HepG2 (cell line): ENCODE data around the gene MEIOB. TPM values are rescaled to one million over a fixed set of nuclear protein-coding genes. Genes with fewer than 3 reads are reported as not detected.

Source experiments
- BCL6 ChIP-seq: IDR thresholded peaks from 2 replicates; pipeline ENCODE4 v1.6.1; 2016; ENCODE audit warnings: missing genetic modification reagents, missing compliant biosample characterization
- DR1 ChIP-seq: sonication (generic); formaldehyde crosslinking; IDR thresholded peaks from 2 replicates; pipeline ENCODE4 v1.8.0; 2021; ENCODE audit warnings: mild to moderate bottlenecking, missing genetic modification reagents, inconsistent platforms
- ETV6 ChIP-seq: sonication (generic); formaldehyde crosslinking; conservative IDR thresholded peaks from 2 replicates; pipeline ENCODE4 v1.4.0; 2020; ENCODE audit warnings: missing genetic modification reagents
- FOXC1 ChIP-seq: sonication (generic); formaldehyde crosslinking; IDR thresholded peaks from 2 replicates; pipeline ENCODE4 v1.8.0; 2022; ENCODE audit warnings: mild to moderate bottlenecking, missing genetic modification reagents, borderline replicate concordance
- FOXM1 ChIP-seq: sonication (generic); formaldehyde crosslinking; IDR thresholded peaks from 2 replicates; pipeline ENCODE4 v1.5.0; 2020; ENCODE audit warnings: missing genetic modification reagents
- GATA4 ChIP-seq: sonication (generic); IDR thresholded peaks from 2 replicates; pipeline ENCODE4 v1.6.1; 2016; ENCODE audit warnings: antibody characterized with exemption, low read depth, borderline replicate concordance
- IRX3 ChIP-seq: sonication (generic); formaldehyde crosslinking; IDR thresholded peaks from 2 replicates; pipeline ENCODE4 v1.8.1; 2023; ENCODE audit warnings: mild to moderate bottlenecking, low read depth, missing genetic modification reagents, borderline replicate concordance
- PAWR ChIP-seq: sonication (generic); formaldehyde crosslinking; IDR thresholded peaks from 2 replicates; pipeline ENCODE4 v1.4.0; 2020; ENCODE audit warnings: missing genetic modification reagents, mild to moderate bottlenecking, borderline replicate concordance
- POLR2AphosphoS5 ChIP-seq: IDR thresholded peaks from 2 replicates; pipeline ENCODE4 v1.6.1; 2012; ENCODE audit warnings: low read depth, low read length
- SCMH1 ChIP-seq: sonication (generic); formaldehyde crosslinking; IDR thresholded peaks from 2 replicates; pipeline ENCODE4 v1.9.0; 2021; ENCODE audit warnings: missing genetic modification reagents, mild to moderate bottlenecking, borderline replicate concordance
- SRSF4 ChIP-seq: fragments of 200-400 bp; formaldehyde crosslinking; IDR thresholded peaks from one replicate; pipeline ENCODE4 v1.6.1; 2018; ENCODE audit warnings: mild to moderate bottlenecking, low read depth, low read length, moderate library complexity; ENCODE audit not compliant: poor library complexity, severe bottlenecking
- ZNF232 ChIP-seq: sonication (generic); formaldehyde crosslinking; IDR thresholded peaks from 2 replicates; pipeline ENCODE4 v1.4.0; 2020; ENCODE audit warnings: missing genetic modification reagents, borderline replicate concordance
- ZNF282 ChIP-seq: fragments of 450-650 bp; IDR thresholded peaks from 2 replicates; pipeline ENCODE4 v1.6.1; 2018; ENCODE audit not compliant: partially characterized antibody
- ZNF292 ChIP-seq: sonication (generic); formaldehyde crosslinking; IDR thresholded peaks from 2 replicates; pipeline ENCODE4 v1.8.1; 2022; ENCODE audit warnings: mild to moderate bottlenecking, low read depth, missing genetic modification reagents, borderline replicate concordance
- ZNF337 ChIP-seq: sonication (generic); formaldehyde crosslinking; IDR thresholded peaks from 2 replicates; pipeline ENCODE4 v1.5.1; 2020; ENCODE audit warnings: missing genetic modification reagents, low read depth, mild to moderate bottlenecking, borderline replicate concordance
- ZNF468 ChIP-seq: sonication (generic); formaldehyde crosslinking; IDR thresholded peaks from 2 replicates; pipeline ENCODE4 v1.8.0; 2022; ENCODE audit warnings: mild to moderate bottlenecking, moderate library complexity, missing genetic modification reagents
- ZNF496 ChIP-seq: sonication (generic); formaldehyde crosslinking; IDR thresholded peaks from 2 replicates; pipeline ENCODE4 v1.8.1; 2023; ENCODE audit warnings: mild to moderate bottlenecking, moderate library complexity, missing genetic modification reagents; ENCODE audit not compliant: insufficient replicate concordance
- ZNF674 ChIP-seq: sonication (generic); formaldehyde crosslinking; IDR thresholded peaks from 2 replicates; pipeline ENCODE4 v1.5.0; 2020; ENCODE audit warnings: low read depth, mild to moderate bottlenecking, missing genetic modification reagents
- polyA plus RNA-seq, 8 experiments: library from polyadenylated mRNA; depleted of rRNA in 3 of 8; stranded (reverse) in 7 of 8; unstranded in 1 of 8; fragments of >200 nt; fragmentation: Illumina TruSeq in 4 of 8; extraction: Trizol in 4 of 8; gene quantifications; 2 replicates each; pipeline versions ENCODE4 v1.2.1 to v1.2.3, GENCODE V29; 2011 to 2016; ENCODE audit warnings: low read depth in 4 of 8, missing spikeins in 1 of 8, mixed read lengths in 1 of 8; ENCODE audit not compliant: insufficient read depth in 1 of 8
- total RNA-seq, 5 experiments: library from RNA; depleted of rRNA; stranded (reverse); fragments of >200 nt; fragmentation: Illumina TruSeq; extraction: Trizol; gene quantifications; 2 replicates each; pipeline ENCODE4 v1.2.3, GENCODE V29; 2016; ENCODE audit warnings: low read depth in 1 of 5
- TF ChIP-seq, protein P1 (sequence below): IDR thresholded peaks from 2 replicates; pipeline ENCODE4 v1.6.1; 2016; ENCODE audit warnings: missing compliant biosample characterization, missing genetic modification reagents, borderline replicate concordance
- TF ChIP-seq, protein P2 (sequence below): sonication (generic); formaldehyde crosslinking; IDR thresholded peaks from 2 replicates; pipeline ENCODE4 v1.8.1; 2023; ENCODE audit warnings: mild to moderate bottlenecking, missing genetic modification reagents
- TF ChIP-seq, protein P3 (sequence below): fragments of 450-650 bp; IDR thresholded peaks from 2 replicates; pipeline ENCODE4 v1.6.1; 2017
- TF ChIP-seq, protein P4 (sequence below): sonication (generic); formaldehyde crosslinking; conservative IDR thresholded peaks from 2 replicates; pipeline ENCODE4 v1.8.1; 2023; ENCODE audit warnings: missing genetic modification reagents
- TF ChIP-seq, protein P5 (sequence below): sonication (generic); formaldehyde crosslinking; IDR thresholded peaks from 2 replicates; pipeline ENCODE4 v1.5.0; 2020; ENCODE audit warnings: missing genetic modification reagents

MEIOB gene
- total and polyA plus RNA-seq, 2 of the 13 experiments (the other 11 are each of a cell fraction or from before 2014, with no cell fraction given) = 0.17 TPM; not detected in 1

DNA sequence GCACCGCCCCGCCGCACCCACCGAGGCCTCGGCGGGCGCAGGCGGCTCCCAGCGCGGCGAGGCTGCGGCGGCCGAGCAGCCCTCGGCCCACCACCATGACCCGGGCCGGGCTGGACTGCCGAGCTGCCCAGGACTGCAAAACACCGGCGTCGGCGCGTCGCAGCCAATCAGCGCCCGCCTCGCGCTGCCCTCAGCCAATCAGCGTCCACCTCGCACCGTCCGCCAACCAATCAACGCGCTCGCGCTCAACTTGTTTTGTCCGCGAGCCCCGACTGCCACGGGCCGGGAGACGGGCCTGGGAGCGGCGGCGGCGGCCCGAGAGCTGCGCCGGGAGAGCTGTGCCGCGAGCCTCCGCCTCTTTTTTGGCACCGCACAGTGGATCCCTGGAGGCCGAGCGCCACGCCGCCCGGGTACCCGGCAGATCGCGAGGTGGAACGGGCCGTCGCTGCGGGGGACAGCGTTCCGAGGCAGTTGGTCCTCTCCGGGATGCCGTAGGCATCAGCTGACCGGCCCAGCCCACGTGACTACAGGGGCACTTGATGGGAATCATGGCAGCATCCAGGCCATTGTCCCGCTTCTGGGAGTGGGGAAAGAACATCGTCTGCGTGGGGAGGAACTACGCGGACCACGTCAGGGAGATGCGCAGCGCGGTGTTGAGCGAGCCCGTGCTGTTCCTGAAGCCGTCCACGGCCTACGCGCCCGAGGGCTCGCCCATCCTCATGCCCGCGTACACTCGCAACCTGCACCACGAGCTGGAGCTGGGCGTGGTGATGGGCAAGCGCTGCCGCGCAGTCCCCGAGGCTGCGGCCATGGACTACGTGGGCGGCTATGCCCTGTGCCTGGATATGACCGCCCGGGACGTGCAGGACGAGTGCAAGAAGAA, 45.0 kb downstream of the MEIOB start, which contains the start of the genes FAHD1 and HAGH (continued):
- TF ChIP-seq ZNF674 (CRISPR knock-in tag) (0 out of 2 replicates have a peak, but pooled peaks have one; percentile 86), ZNF468 (CRISPR knock-in tag) (peak; percentile 77; the same call in 1 of the 2 replicates), ZNF232 (peak; percentile 82; the same call in 1 of the 2 replicates), IRX3 (0 out of 2 replicates have a peak, but pooled peaks have one; percentile 90), GATA4 (no peak), POLR2AphosphoS5 (peak; percentile 78), ZNF292 (CRISPR knock-in tag) (peak; percentile 53; the same call in 1 of the 2 replicates), ZNF337 (CRISPR knock-in tag) (no peak; the same call in 1 of the 2 replicates), FOXM1 (CRISPR knock-in tag) (no peak), BCL6 (CRISPR knock-in tag) (peak; percentile 49), SRSF4 (no peak), ZNF496 (no peak), ZNF282 (no peak), DR1 (CRISPR knock-in tag) (peak; percentile 89), FOXC1 (peak; percentile 80), SCMH1 (no peak), ETV6 (CRISPR knock-in tag) (0 out of 2 replicates have a peak, but pooled peaks have one; percentile 16), PAWR (CRISPR knock-in tag) (no peak)
- TF ChIP-seq, protein P1, sequence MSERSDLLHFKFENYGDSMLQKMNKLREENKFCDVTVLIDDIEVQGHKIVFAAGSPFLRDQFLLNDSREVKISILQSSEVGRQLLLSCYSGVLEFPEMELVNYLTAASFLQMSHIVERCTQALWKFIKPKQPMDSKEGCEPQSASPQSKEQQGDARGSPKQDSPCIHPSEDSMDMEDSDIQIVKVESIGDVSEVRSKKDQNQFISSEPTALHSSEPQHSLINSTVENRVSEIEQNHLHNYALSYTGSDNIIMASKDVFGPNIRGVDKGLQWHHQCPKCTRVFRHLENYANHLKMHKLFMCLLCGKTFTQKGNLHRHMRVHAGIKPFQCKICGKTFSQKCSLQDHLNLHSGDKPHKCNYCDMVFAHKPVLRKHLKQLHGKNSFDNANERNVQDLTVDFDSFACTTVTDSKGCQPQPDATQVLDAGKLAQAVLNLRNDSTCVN = no peak
- TF ChIP-seq, protein P2, sequence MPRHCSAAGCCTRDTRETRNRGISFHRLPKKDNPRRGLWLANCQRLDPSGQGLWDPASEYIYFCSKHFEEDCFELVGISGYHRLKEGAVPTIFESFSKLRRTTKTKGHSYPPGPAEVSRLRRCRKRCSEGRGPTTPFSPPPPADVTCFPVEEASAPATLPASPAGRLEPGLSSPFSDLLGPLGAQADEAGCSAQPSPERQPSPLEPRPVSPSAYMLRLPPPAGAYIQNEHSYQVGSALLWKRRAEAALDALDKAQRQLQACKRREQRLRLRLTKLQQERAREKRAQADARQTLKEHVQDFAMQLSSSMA = no peak; the same call in 1 of the 2 replicates
- TF ChIP-seq, protein P3, sequence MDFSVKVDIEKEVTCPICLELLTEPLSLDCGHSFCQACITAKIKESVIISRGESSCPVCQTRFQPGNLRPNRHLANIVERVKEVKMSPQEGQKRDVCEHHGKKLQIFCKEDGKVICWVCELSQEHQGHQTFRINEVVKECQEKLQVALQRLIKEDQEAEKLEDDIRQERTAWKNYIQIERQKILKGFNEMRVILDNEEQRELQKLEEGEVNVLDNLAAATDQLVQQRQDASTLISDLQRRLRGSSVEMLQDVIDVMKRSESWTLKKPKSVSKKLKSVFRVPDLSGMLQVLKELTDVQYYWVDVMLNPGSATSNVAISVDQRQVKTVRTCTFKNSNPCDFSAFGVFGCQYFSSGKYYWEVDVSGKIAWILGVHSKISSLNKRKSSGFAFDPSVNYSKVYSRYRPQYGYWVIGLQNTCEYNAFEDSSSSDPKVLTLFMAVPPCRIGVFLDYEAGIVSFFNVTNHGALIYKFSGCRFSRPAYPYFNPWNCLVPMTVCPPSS = no peak
- TF ChIP-seq, protein P4, sequence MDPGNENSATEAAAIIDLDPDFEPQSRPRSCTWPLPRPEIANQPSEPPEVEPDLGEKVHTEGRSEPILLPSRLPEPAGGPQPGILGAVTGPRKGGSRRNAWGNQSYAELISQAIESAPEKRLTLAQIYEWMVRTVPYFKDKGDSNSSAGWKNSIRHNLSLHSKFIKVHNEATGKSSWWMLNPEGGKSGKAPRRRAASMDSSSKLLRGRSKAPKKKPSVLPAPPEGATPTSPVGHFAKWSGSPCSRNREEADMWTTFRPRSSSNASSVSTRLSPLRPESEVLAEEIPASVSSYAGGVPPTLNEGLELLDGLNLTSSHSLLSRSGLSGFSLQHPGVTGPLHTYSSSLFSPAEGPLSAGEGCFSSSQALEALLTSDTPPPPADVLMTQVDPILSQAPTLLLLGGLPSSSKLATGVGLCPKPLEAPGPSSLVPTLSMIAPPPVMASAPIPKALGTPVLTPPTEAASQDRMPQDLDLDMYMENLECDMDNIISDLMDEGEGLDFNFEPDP (CRISPR knock-in tag) = 0 out of 2 replicates have a peak, but pooled peaks have one; percentile 86
- TF ChIP-seq, protein P5, sequence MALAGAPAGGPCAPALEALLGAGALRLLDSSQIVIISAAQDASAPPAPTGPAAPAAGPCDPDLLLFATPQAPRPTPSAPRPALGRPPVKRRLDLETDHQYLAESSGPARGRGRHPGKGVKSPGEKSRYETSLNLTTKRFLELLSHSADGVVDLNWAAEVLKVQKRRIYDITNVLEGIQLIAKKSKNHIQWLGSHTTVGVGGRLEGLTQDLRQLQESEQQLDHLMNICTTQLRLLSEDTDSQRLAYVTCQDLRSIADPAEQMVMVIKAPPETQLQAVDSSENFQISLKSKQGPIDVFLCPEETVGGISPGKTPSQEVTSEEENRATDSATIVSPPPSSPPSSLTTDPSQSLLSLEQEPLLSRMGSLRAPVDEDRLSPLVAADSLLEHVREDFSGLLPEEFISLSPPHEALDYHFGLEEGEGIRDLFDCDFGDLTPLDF = peak; percentile 59; the same call in 1 of the 2 replicates
